DND-41 (cell line): ENCODE data around the gene ADGRF1.
"Not testable (repeated sequence)": the region's sequence is repeated elsewhere in the genome, so short reads cannot be mapped to it uniquely, and the experiment has no call there.

ENCODE experiments used
- ATAC-seq: fragments of 200-7000 bp; cut with Tn5 transposase; 3 replicates; pipeline ENCODE4 v1.9.1; 2021; ENCODE audit warnings: low read depth; ENCODE audit not compliant: insufficient read depth
- DNase-seq: peaks from one replicate; pipeline ENCODE4 v3.0.0-alpha.2; 2020
- H2AFZ ChIP-seq: 2 replicates; pipeline ENCODE4 v1.6.0; 2012; ENCODE audit warnings: low read depth, low read length
- H3K27ac ChIP-seq: 2 replicates; pipeline ENCODE4 v1.5.1; 2012; ENCODE audit warnings: low read length, inconsistent platforms
- H3K27me3 ChIP-seq: fragments of 200-600 bp; sonication (generic); 2 replicates; pipeline ENCODE4 v1.6.0; 2012; ENCODE audit warnings: low read length, mild to moderate bottlenecking, inconsistent platforms; ENCODE audit not compliant: insufficient read depth, poor library complexity
- H3K36me3 ChIP-seq: 2 replicates; pipeline ENCODE4 v1.5.1; 2012; ENCODE audit warnings: low read length, inconsistent platforms; ENCODE audit not compliant: insufficient read depth
- H3K4me1 ChIP-seq: 2 replicates; pipeline ENCODE4 v1.5.1; 2012; ENCODE audit warnings: mild to moderate bottlenecking, low read length; ENCODE audit not compliant: insufficient read depth
- H3K4me2 ChIP-seq: 2 replicates; pipeline ENCODE4 v1.6.0; 2012; ENCODE audit warnings: mild to moderate bottlenecking, moderate library complexity, low read length, inconsistent platforms; ENCODE audit not compliant: insufficient read depth
- H3K4me3 ChIP-seq, 2 experiments: fragments of 200-600 bp in 1 of 2; shearing (Covaris generic) in 1 of 2; 2 replicates each; pipeline ENCODE4 v1.5.1; 2012 to 2016; ENCODE audit warnings: inconsistent platforms in 2 of 2, low read length in 2 of 2, mild to moderate bottlenecking in 2 of 2, low read depth in 1 of 2, moderate library complexity in 1 of 2
- H3K79me2 ChIP-seq: 2 replicates; pipeline ENCODE4 v1.6.0; 2012; ENCODE audit warnings: low read length, inconsistent platforms; ENCODE audit not compliant: insufficient read depth
- H3K9ac ChIP-seq: 2 replicates; pipeline ENCODE4 v1.6.0; 2012; ENCODE audit warnings: low read depth, mild to moderate bottlenecking, inconsistent platforms, low read length, moderate library complexity
- H3K9me3 ChIP-seq: 2 replicates; pipeline ENCODE4 v1.5.1; 2012; ENCODE audit warnings: low read length, moderate library complexity, mild to moderate bottlenecking, inconsistent platforms; ENCODE audit not compliant: insufficient read depth, severe bottlenecking
- H4K20me1 ChIP-seq: 2 replicates; pipeline ENCODE4 v1.6.0; 2012; ENCODE audit warnings: low read length; ENCODE audit not compliant: insufficient read depth
- CTCF ChIP-seq: IDR thresholded peaks from 2 replicates; pipeline ENCODE4 v1.5.1; 2012; ENCODE audit warnings: borderline replicate concordance, low read length, moderate library complexity, mild to moderate bottlenecking; ENCODE audit not compliant: poor library complexity, severe bottlenecking; ENCODE audit errors: extremely low read depth
- EZH2 ChIP-seq: IDR thresholded peaks from 3 replicates; pipeline ENCODE4 v1.6.1; 2012; ENCODE audit warnings: borderline replicate concordance, low read depth, mild to moderate bottlenecking, moderate library complexity, low read length, inconsistent platforms; ENCODE audit not compliant: severe bottlenecking

The ADGRF1 gene

GRCh38 chr6:46990818-46991510, 51.2 kb downstream of the ADGRF1 start:
- not testable (repeated sequence) for H3K27ac ChIP-seq, H3K27me3 ChIP-seq, H2AFZ ChIP-seq, H3K79me2 ChIP-seq, H3K4me3 ChIP-seq, H4K20me1 ChIP-seq, H3K9me3 ChIP-seq, H3K4me1 ChIP-seq, H3K4me2 ChIP-seq, DNase-seq, H3K36me3 ChIP-seq, H3K9ac ChIP-seq
- peak; percentile 47 for TF ChIP-seq CTCF
- ATAC-seq, result peak; percentile 31; the same call in 1 of the 3 replicates

- H3K9me3 ChIP-seq, result no peaks in the 10 kb centered on the region
- H3K9ac ChIP-seq, result no peak overlapping the region
- H3K79me2 ChIP-seq, result no peaks in the 10 kb centered on the region
- no peak overlapping the region for H3K4me3 ChIP-seq
- no peaks in the 10 kb centered on the region for H3K36me3 ChIP-seq
- H3K4me1 ChIP-seq, result no peaks in the 10 kb centered on the region
- H4K20me1 ChIP-seq, result no peaks in the 10 kb centered on the region
- no peak for TF ChIP-seq CTCF
- no peak overlapping the region for H2AFZ ChIP-seq
- no peak overlapping the region for H3K4me2 ChIP-seq
- DNase-seq, result no peak
- H3K27ac ChIP-seq, result no peak overlapping the region
- ATAC-seq, result no peak
- H3K27me3 ChIP-seq, result no peaks in the 10 kb centered on the region
Measured at GRCh38 chr6:46990031-46990644, 52.0 kb downstream of the ADGRF1 start.

- H2AFZ ChIP-seq, result no peak overlapping the region
- ATAC-seq, result no peak
Measured at GRCh38 chr6:46989398-46989797, 52.7 kb downstream of the ADGRF1 start.

More at GRCh38 chr6:46989398-46989797, 52.7 kb downstream of the ADGRF1 start:
- Histone ChIP-seq H4K20me1 (no peaks in the 10 kb centered on the region), H3K9ac (no peak overlapping the region), H3K27me3 (no peaks in the 10 kb centered on the region), H3K79me2 (no peaks in the 10 kb centered on the region), H3K4me2 (no peak overlapping the region), H3K4me1 (no peaks in the 10 kb centered on the region), H3K9me3 (no peaks in the 10 kb centered on the region), H3K4me3 (no peak overlapping the region), H3K36me3 (no peaks in the 10 kb centered on the region), H3K27ac (no peak overlapping the region)
- DNase-seq, result no peak
- TF ChIP-seq CTCF (no peak), EZH2 (no peak)
